CD14-positive monocyte (primary cell): ENCODE results near the gene VIM. TPM values are rescaled to one million over a fixed set of nuclear protein-coding genes. Genes with fewer than 3 reads are reported as not detected.
"Not testable (repeated sequence)": the region's sequence is repeated elsewhere in the genome, so short reads cannot be mapped to it uniquely, and the experiment has no call there.

Experiments used
- DNase-seq, 3 donors: peaks; one replicate each; pipeline ENCODE4 v3.0.0-alpha.2; 2011 to 2022
- H2AFZ ChIP-seq: 2 replicates; pipeline ENCODE4 v1.6.0; 2012; ENCODE audit warnings: mild to moderate bottlenecking, low read depth, low read length, inconsistent platforms; ENCODE audit not compliant: insufficient read depth, poor library complexity, severe bottlenecking
- H3K27ac ChIP-seq, 2 donors: 1 replicate in 1 of 2; 2 replicates in 1 of 2; pipeline ENCODE4 v1.5.1; 2012 to 2013; ENCODE audit warnings: low read length in 2 of 2, control low read depth in 1 of 2, inconsistent platforms in 1 of 2, low read depth in 1 of 2, mild to moderate bottlenecking in 1 of 2
- H3K27me3 ChIP-seq, 2 donors: one replicate each; pipeline versions ENCODE4 v1.6.0 to v1.6.1; 2011 to 2013; ENCODE audit warnings: low read length in 2 of 2; ENCODE audit not compliant: control insufficient read depth in 2 of 2, insufficient read depth in 2 of 2
- H3K36me3 ChIP-seq, 2 donors: replicated peaks in 1 of 2; 1 replicate in 1 of 2; 2 replicates in 1 of 2; pipeline versions ENCODE4 v1.5.1 to v1.6.1; 2012 to 2013; ENCODE audit warnings: low read length in 2 of 2, control low read depth in 1 of 2, inconsistent platforms in 1 of 2, mild to moderate bottlenecking in 1 of 2; ENCODE audit not compliant: insufficient read depth in 2 of 2, control insufficient read depth in 1 of 2
- H3K4me1 ChIP-seq, 2 donors: 1 replicate in 1 of 2; 2 replicates in 1 of 2; pipeline versions ENCODE4 v1.5.1 to v1.6.1; 2012 to 2013; ENCODE audit warnings: low read length in 2 of 2, control low read depth in 1 of 2, inconsistent platforms in 1 of 2, mild to moderate bottlenecking in 1 of 2, moderate library complexity in 1 of 2; ENCODE audit not compliant: insufficient read depth in 2 of 2, control insufficient read depth in 1 of 2
- H3K4me2 ChIP-seq: replicated peaks from 2 replicates; pipeline ENCODE3; 2012; ENCODE audit warnings: low read length, moderate library complexity, mild to moderate bottlenecking; ENCODE audit not compliant: poor library complexity, severe bottlenecking; ENCODE audit errors: extremely low read depth
- H3K4me3 ChIP-seq, 3 experiments: fragments of 200-600 bp in 1 of 3; sonication (generic) in 1 of 3; replicated peaks in 1 of 3; 1 replicate in 2 of 3; 2 replicates in 1 of 3; pipeline ENCODE4 v1.5.1; 2011 to 2013; ENCODE audit warnings: low read length in 3 of 3, mild to moderate bottlenecking in 3 of 3, control low read depth in 2 of 3, low read depth in 2 of 3, inconsistent platforms in 1 of 3, moderate library complexity in 1 of 3
- H3K79me2 ChIP-seq: 2 replicates; pipeline ENCODE4 v1.6.0; 2012; ENCODE audit warnings: mild to moderate bottlenecking, control low read depth, inconsistent platforms, low read length, moderate library complexity; ENCODE audit not compliant: insufficient read depth
- H3K9ac ChIP-seq: 2 replicates; pipeline ENCODE4 v1.6.0; 2017; ENCODE audit warnings: low read length, mild to moderate bottlenecking; ENCODE audit not compliant: insufficient read depth, poor library complexity, severe bottlenecking
- H3K9me3 ChIP-seq, 2 donors: replicated peaks in 1 of 2; 1 replicate in 1 of 2; 2 replicates in 1 of 2; pipeline versions ENCODE4 v1.5.1 to v1.6.1; 2012 to 2013; ENCODE audit warnings: low read length in 2 of 2, control low read depth in 1 of 2; ENCODE audit not compliant: control insufficient read depth in 1 of 2, insufficient read depth in 1 of 2
- H4K20me1 ChIP-seq: 2 replicates; pipeline ENCODE4 v1.6.0; 2012; ENCODE audit warnings: mild to moderate bottlenecking, low read length, control low read depth, moderate library complexity; ENCODE audit not compliant: insufficient read depth
- H3K27ac Mint-ChIP-seq, 7 donors: one replicate each; pipeline ENCODE4 v1.8.0; 2020; ENCODE audit warnings: mild to moderate bottlenecking in 7 of 7, mixed read lengths in 7 of 7, moderate library complexity in 6 of 7, inconsistent platforms in 2 of 7
- H3K27me3 Mint-ChIP-seq, 3 donors: one replicate each; pipeline ENCODE4 v1.8.0; 2021 to 2022; ENCODE audit warnings: low read depth in 3 of 3, mild to moderate bottlenecking in 3 of 3, mixed read lengths in 3 of 3, moderate library complexity in 3 of 3, inconsistent platforms in 1 of 3
- H3K36me3 Mint-ChIP-seq, 2 donors: one replicate each; pipeline ENCODE4 v1.8.0; 2020; ENCODE audit warnings: mixed read lengths in 2 of 2, inconsistent platforms in 1 of 2, mild to moderate bottlenecking in 1 of 2
- H3K4me1 Mint-ChIP-seq: one replicate; pipeline ENCODE4 v1.8.0; 2020; ENCODE audit warnings: mild to moderate bottlenecking, mixed read lengths
- H3K4me3 Mint-ChIP-seq, 2 donors: one replicate each; pipeline ENCODE4 v1.8.0; 2020; ENCODE audit warnings: mild to moderate bottlenecking in 2 of 2, mixed read lengths in 2 of 2, moderate library complexity in 1 of 2
- H3K9me3 Mint-ChIP-seq, 7 donors: one replicate each; pipeline ENCODE4 v1.8.0; 2020 to 2022; ENCODE audit warnings: mixed read lengths in 7 of 7, mild to moderate bottlenecking in 6 of 7, moderate library complexity in 6 of 7, inconsistent platforms in 2 of 7
- CTCF ChIP-seq: fragments of 200-600 bp; IDR thresholded peaks from one replicate; pipeline ENCODE4 v1.8.0; 2022; ENCODE audit warnings: antibody characterized with exemption, mild to moderate bottlenecking
- WGBS: methylation state at CpG from one replicate; pipeline ENCODE4 v1.1.5; 2013; ENCODE audit warnings: missing lambda C conversion rate; ENCODE audit not compliant: insufficient coverage; 5-methylcytosine and 5-hydroxymethylcytosine counted together
- intact Hi-C, 2 donors: fragments of 100-400 bp; cut with micrococcal nuclease; formaldehyde crosslinking; loops; one replicate each; pipeline versions ENCODE4 v1.15.0 to v1.15.1; 2023
- polyA plus RNA-seq, 3 donors: library from polyadenylated mRNA; depleted of rRNA in 1 of 3; unstranded in 2 of 3; stranded (reverse) in 1 of 3; fragments of 300-500 nt in 2 of 3; fragments of >200 nt in 1 of 3; fragmentation: Illumina TruSeq in 2 of 3; gene quantifications; 1 replicate in 2 of 3; 2 replicates in 1 of 3; pipeline ENCODE4 v1.2.3, GENCODE V29; 2012 to 2021

VIM gene
- polyA plus RNA-seq, 3 donors, result 697 to 4,055 (median 932) TPM

- H3K27me3 ChIP-seq, result no peaks in the 10 kb centered on the region
- no peak overlapping the region for H3K9ac ChIP-seq
- no peak for TF ChIP-seq CTCF
- no peaks in the 10 kb centered on the region for H3K36me3 ChIP-seq
- peaks cover 1 to 6% of the 10 kb centered on the region in 2 donors for H3K36me3 Mint-ChIP-seq
- no peaks in the 10 kb centered on the region for H3K27me3 Mint-ChIP-seq
- H3K4me1 ChIP-seq, result no peaks in the 10 kb centered on the region
- H2AFZ ChIP-seq, result no peak overlapping the region
- no peak overlapping the region for H3K4me3 ChIP-seq
- H3K9me3 Mint-ChIP-seq, result peaks cover 24 to 56% (median 42%) of the 10 kb centered on the region in 7 donors
- H3K4me2 ChIP-seq, result no peak overlapping the region
- H4K20me1 ChIP-seq, result no peaks in the 10 kb centered on the region
- H3K27ac ChIP-seq, result no peak overlapping the region
- no peak overlapping the region for H3K27ac Mint-ChIP-seq
- WGBS, result no CpG with 5 or more reads among the region's 2 CpGs
- peaks cover 32 to 43% of the 10 kb centered on the region in 2 donors for H3K9me3 ChIP-seq
- H3K4me1 Mint-ChIP-seq, result no peaks in the 10 kb centered on the region
- no peaks in the 10 kb centered on the region for H3K79me2 ChIP-seq
- intact Hi-C loops, result no loop called here
- no peak overlapping the region for H3K4me3 Mint-ChIP-seq
- DNase-seq, result no peak
Observed at GRCh38 chr10:17265468-17265867, 37.4 kb downstream of the VIM start.

GRCh38 chr10:17266549-17266948 is 38.5 kb downstream of the VIM start:
- H3K27me3 ChIP-seq, H3K27me3 Mint-ChIP-seq, H3K36me3 Mint-ChIP-seq, H3K4me3 ChIP-seq, H3K4me3 Mint-ChIP-seq, intact Hi-C loops, H3K9ac ChIP-seq, H3K27ac ChIP-seq, H3K4me1 Mint-ChIP-seq, H2AFZ ChIP-seq, H3K79me2 ChIP-seq, H3K4me2 ChIP-seq, H3K36me3 ChIP-seq, DNase-seq, H3K4me1 ChIP-seq, H3K27ac Mint-ChIP-seq, H4K20me1 ChIP-seq: not testable (repeated sequence)
- H3K9me3 ChIP-seq, result peaks cover 28 to 36% of the 10 kb centered on the region in 2 donors
- WGBS, result 100% methylated on average over 4 of the region's 6 CpGs
- peaks cover 24 to 48% (median 36%) of the 10 kb centered on the region in 7 donors for H3K9me3 Mint-ChIP-seq
